ENCODE measurements around the gene TMEM178B. TPM values are rescaled to one million over a fixed set of nuclear protein-coding genes. Genes with fewer than 3 reads are reported as not detected.
"Not testable (repeated sequence)": the region's sequence is repeated elsewhere in the genome, so short reads cannot be mapped to it uniquely, and the experiment has no call there.

The TMEM178B gene
- total RNA-seq, 1 donor from 2014 or later: 35.9 TPM

- Histone ChIP-seq H3K9me3 (replicated peaks) (peaks cover 4% of the 10 kb centered on the region), H3K27me3 (ENCODE audit: low read depth) (peaks cover 6% of the 10 kb centered on the region), H3K4me1 (no peaks in the 10 kb centered on the region), H3K27ac (replicated peaks) (no peak overlapping the region), H3K36me3 (no peaks in the 10 kb centered on the region), H3K4me3 (no peak overlapping the region)
- intact Hi-C loops (cut with micrococcal nuclease): no loop called here
- TF ChIP-seq, protein P1, sequence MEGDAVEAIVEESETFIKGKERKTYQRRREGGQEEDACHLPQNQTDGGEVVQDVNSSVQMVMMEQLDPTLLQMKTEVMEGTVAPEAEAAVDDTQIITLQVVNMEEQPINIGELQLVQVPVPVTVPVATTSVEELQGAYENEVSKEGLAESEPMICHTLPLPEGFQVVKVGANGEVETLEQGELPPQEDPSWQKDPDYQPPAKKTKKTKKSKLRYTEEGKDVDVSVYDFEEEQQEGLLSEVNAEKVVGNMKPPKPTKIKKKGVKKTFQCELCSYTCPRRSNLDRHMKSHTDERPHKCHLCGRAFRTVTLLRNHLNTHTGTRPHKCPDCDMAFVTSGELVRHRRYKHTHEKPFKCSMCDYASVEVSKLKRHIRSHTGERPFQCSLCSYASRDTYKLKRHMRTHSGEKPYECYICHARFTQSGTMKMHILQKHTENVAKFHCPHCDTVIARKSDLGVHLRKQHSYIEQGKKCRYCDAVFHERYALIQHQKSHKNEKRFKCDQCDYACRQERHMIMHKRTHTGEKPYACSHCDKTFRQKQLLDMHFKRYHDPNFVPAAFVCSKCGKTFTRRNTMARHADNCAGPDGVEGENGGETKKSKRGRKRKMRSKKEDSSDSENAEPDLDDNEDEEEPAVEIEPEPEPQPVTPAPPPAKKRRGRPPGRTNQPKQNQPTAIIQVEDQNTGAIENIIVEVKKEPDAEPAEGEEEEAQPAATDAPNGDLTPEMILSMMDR (IDR thresholded peaks at IDR 0.05; ENCODE audit: borderline replicate concordance): no peak
- no peak for DNase-seq
Observed at GRCh38 chr7:141113131-141113530, 39.3 kb downstream of the TMEM178B start.

DNA sequence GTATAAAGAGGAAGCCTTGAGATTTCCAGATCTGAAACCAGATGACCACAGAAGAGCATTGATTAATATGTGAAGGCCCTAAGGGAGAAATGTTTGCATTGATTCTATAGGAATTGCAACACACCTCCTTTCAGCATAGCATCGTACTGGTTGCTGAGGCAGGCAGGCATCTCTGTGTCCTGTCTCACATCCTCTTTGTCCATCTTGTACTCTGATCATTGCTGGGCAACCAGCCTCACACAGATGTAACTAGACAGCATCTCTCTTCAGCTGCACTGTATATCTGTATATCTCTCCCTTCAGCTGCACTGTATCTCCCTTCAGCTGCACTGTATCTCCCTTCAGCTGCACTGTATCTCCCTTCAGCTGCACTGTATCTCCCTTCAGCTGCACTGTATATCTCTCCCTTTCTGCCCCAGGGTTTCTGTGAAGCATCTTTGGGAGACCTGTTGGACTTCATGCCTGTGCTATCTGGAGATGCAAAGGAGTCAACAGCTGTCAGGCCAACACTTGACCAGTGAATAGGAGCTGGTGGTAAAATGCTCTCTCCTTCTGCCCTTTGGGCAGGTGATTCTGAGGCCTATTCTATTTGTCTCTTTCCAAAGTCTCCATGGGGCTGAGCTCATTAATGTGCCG is 40.3 kb downstream of the TMEM178B start:
- Histone ChIP-seq H3K27me3 (ENCODE audit: low read depth) (no peaks in the 10 kb centered on the region), H3K27ac (replicated peaks) (no peak overlapping the region), H3K9me3 (replicated peaks) (peaks cover 4% of the 10 kb centered on the region), H3K4me3 (no peak overlapping the region), H3K4me1 (no peaks in the 10 kb centered on the region), H3K36me3 (no peaks in the 10 kb centered on the region)
- intact Hi-C loops (cut with micrococcal nuclease): no loop called here
- TF ChIP-seq, protein P1 (IDR thresholded peaks at IDR 0.05; ENCODE audit: borderline replicate concordance): no peak
- DNase-seq: no peak

GRCh38 chr7:141115965-141116364 is 42.1 kb downstream of the TMEM178B start:
- peaks cover 4% of the 10 kb centered on the region for H3K9me3 ChIP-seq (replicated peaks)
- TF ChIP-seq, protein P1 (IDR thresholded peaks at IDR 0.05; ENCODE audit: borderline replicate concordance): no peak
- no peak for DNase-seq
- H3K27me3 ChIP-seq (ENCODE audit: low read depth): no peaks in the 10 kb centered on the region
- intact Hi-C loops (cut with micrococcal nuclease): no loop called here
- no peaks in the 10 kb centered on the region for H3K36me3 ChIP-seq
- H3K4me1 ChIP-seq: no peaks in the 10 kb centered on the region
- no peak overlapping the region for H3K27ac ChIP-seq (replicated peaks)
- H3K4me3 ChIP-seq: no peak overlapping the region

DNA sequence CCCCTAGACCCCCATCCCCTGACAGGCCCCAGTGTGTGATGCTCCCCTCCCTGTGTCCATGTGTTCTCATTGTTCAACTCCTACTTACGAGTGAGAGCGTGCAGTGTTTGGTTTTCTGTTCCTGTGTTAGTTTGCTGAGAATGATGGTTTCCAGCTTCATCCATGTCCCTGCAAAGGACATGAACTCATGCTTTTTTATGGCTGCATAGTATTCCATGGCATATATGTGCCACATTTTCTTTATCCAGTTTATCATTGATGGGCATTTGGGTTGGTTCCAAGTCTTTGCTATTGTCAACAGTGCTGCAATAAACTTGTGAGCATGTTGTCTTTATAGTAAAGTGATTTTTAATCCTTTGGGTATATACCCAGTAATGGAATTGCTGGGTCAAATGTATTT is 42.8 kb downstream of the TMEM178B start:
- DNase-seq; H3K4me3 ChIP-seq; H3K9me3 ChIP-seq (replicated peaks); H3K27ac ChIP-seq (replicated peaks); H3K27me3 ChIP-seq (ENCODE audit: low read depth); intact Hi-C loops (cut with micrococcal nuclease); H3K4me1 ChIP-seq; H3K36me3 ChIP-seq: not testable (repeated sequence)

DNA sequence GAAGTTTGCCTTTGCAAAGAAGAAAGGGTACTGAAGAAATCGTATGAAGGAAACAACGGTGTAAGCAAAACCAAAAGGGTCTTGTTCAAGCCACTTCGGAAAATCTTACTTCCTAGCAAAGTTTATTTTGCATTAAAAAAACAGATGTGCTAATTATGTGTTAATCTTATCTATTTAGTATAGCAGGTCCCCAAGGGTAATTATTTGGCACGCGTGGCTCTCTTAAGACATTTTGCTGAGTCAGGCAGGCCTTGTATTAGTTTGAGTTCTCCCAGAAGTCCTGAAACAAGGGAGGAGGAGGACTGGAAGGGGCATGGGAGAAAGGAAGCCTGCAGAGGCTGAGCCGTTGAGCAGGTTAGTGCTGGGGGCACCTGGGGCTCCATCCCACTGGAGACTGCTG is 44.9 kb downstream of the TMEM178B start:
- no peak overlapping the region for H3K4me3 ChIP-seq
- H3K9me3 ChIP-seq (replicated peaks): peaks cover 4% of the 10 kb centered on the region
- no peaks in the 10 kb centered on the region for H3K4me1 ChIP-seq
- no peak overlapping the region for H3K27ac ChIP-seq (replicated peaks)
- intact Hi-C loops (cut with micrococcal nuclease): no loop called here
- no peak for DNase-seq
- TF ChIP-seq, protein P1 (IDR thresholded peaks at IDR 0.05; ENCODE audit: borderline replicate concordance): no peak
- peaks cover 6% of the 10 kb centered on the region for H3K27me3 ChIP-seq (ENCODE audit: low read depth)
- H3K36me3 ChIP-seq: no peaks in the 10 kb centered on the region

DNA sequence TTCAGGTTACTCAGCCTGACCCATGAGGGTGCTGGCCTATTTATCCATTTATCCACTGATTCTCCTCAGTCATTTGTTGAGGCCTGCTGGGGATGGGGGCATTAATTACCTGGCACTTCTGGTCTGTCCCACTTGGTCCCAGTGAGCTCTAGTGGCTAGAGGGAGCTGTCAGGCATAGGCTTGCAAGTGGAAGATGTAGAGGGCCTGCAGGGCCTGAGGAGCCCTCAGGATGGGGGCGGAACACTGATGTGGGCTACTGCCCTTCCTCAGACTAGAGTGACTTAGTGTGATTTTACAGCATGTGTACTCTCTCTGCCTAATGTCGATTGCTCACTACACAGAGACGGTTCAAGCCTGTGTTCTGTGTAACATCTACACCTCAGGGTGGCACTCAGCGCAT is 45.3 kb downstream of the TMEM178B start:
- TF ChIP-seq, protein P1 (IDR thresholded peaks at IDR 0.05; ENCODE audit: borderline replicate concordance): no peak
- intact Hi-C loops (cut with micrococcal nuclease): no loop called here
- peaks cover 6% of the 10 kb centered on the region for H3K27me3 ChIP-seq (ENCODE audit: low read depth)
- no peaks in the 10 kb centered on the region for H3K4me1 ChIP-seq
- no peak overlapping the region for H3K4me3 ChIP-seq
- H3K9me3 ChIP-seq (replicated peaks): peaks cover 4% of the 10 kb centered on the region
- DNase-seq: no peak
- no peaks in the 10 kb centered on the region for H3K36me3 ChIP-seq
- H3K27ac ChIP-seq (replicated peaks): no peak overlapping the region

Data from left ventricle myocardium inferior (tissue), 1 donor.